GM23248 (cell line): ENCODE measurements around the gene LRRC70. TPM values are rescaled to one million over a fixed set of nuclear protein-coding genes. Genes with fewer than 3 reads are reported as not detected.

Experiments
- DNase-seq: peaks from one replicate; pipeline ENCODE4 v3.0.0-alpha.2; 2015
- H2AFZ ChIP-seq: fragments of 200-600 bp; sonication (generic); 2 replicates; pipeline ENCODE4 v1.6.1; 2016; ENCODE audit warnings: antibody characterized with exemption
- H3F3A ChIP-seq: fragments of 200-600 bp; sonication (generic); 2 replicates; pipeline ENCODE4 v1.6.1; 2016; ENCODE audit warnings: mild to moderate bottlenecking, antibody characterized with exemption, mixed run types; ENCODE audit not compliant: insufficient read depth
- H3K27ac ChIP-seq: fragments of 200-600 bp; sonication (generic); 2 replicates; pipeline ENCODE4 v1.5.1; 2016; ENCODE audit warnings: mild to moderate bottlenecking
- H3K27me3 ChIP-seq: fragments of 200-600 bp; sonication (generic); replicated peaks from 2 replicates; pipeline ENCODE4 v1.6.1; 2016; ENCODE audit warnings: mild to moderate bottlenecking; ENCODE audit not compliant: insufficient read depth
- H3K36me3 ChIP-seq: fragments of 200-600 bp; sonication (generic); 2 replicates; pipeline ENCODE4 v1.6.1; 2016; ENCODE audit warnings: low read depth, mild to moderate bottlenecking
- H3K4me1 ChIP-seq: fragments of 200-600 bp; sonication (generic); 2 replicates; pipeline ENCODE4 v1.6.1; 2016; ENCODE audit warnings: mild to moderate bottlenecking; ENCODE audit not compliant: insufficient read depth
- H3K4me2 ChIP-seq: fragments of 200-600 bp; sonication (generic); one replicate; pipeline ENCODE4 v1.6.1; 2016; ENCODE audit warnings: mild to moderate bottlenecking; ENCODE audit not compliant: unreplicated experiment
- H3K4me3 ChIP-seq: fragments of 200-600 bp; sonication (generic); 2 replicates; pipeline ENCODE4 v1.5.1; 2016; ENCODE audit warnings: mild to moderate bottlenecking
- H3K79me2 ChIP-seq: fragments of 200-600 bp; sonication (generic); 2 replicates; pipeline ENCODE4 v1.6.1; 2016; ENCODE audit warnings: mild to moderate bottlenecking; ENCODE audit not compliant: insufficient read depth
- H3K9ac ChIP-seq: fragments of 200-600 bp; sonication (generic); 2 replicates; pipeline ENCODE4 v1.6.1; 2016; ENCODE audit warnings: mild to moderate bottlenecking
- H3K9me2 ChIP-seq: fragments of 200-600 bp; sonication (generic); 2 replicates; pipeline ENCODE4 v1.6.1; 2016; ENCODE audit warnings: mixed run types, mild to moderate bottlenecking, moderate library complexity; ENCODE audit not compliant: insufficient read depth
- H3K9me3 ChIP-seq: fragments of 200-600 bp; sonication (generic); one replicate; pipeline ENCODE4 v1.6.1; 2017; ENCODE audit warnings: low read depth
- H4K20me1 ChIP-seq: fragments of 200-600 bp; sonication (generic); 2 replicates; pipeline ENCODE4 v1.6.0; 2016; ENCODE audit not compliant: insufficient read depth
- EZH2 ChIP-seq: fragments of 200-600 bp; sonication (generic); IDR thresholded peaks from 2 replicates; pipeline ENCODE4 v1.6.1; 2018; ENCODE audit warnings: antibody characterized with exemption, mild to moderate bottlenecking; ENCODE audit not compliant: insufficient read depth, poor library complexity, severe bottlenecking
- EZH2phosphoT487 ChIP-seq: fragments of 200-600 bp; sonication (generic); IDR thresholded peaks from 2 replicates; pipeline ENCODE4 v1.6.1; 2018; ENCODE audit warnings: antibody characterized with exemption, moderate library complexity, mild to moderate bottlenecking, low read depth; ENCODE audit not compliant: insufficient read depth
- WGBS, 2 experiments: methylation state at CpG; one replicate each; pipeline ENCODE4 v1.1.6; 2015 to 2017; ENCODE audit warnings: low lambda C conversion rate in 2 of 2, low coverage in 1 of 2; ENCODE audit errors: missing lambda C conversion rate in 2 of 2; 5-methylcytosine and 5-hydroxymethylcytosine counted together
- in situ Hi-C: fragments of 300-500 bp; cut with MboI; formaldehyde crosslinking; loops from 2 replicates; pipeline ENCODE4 v1.15.0; 2020
- polyA plus RNA-seq: library from polyadenylated mRNA; unstranded; fragments of >200 nt; fragmentation: Nextera tagmentation; extraction: Ambion mirVana; gene quantifications from 2 replicates; pipeline ENCODE4 v1.2.1, GENCODE V29; 2016
- total RNA-seq: library from RNA; depleted of rRNA; stranded (reverse); fragments of >200 nt; shearing (Covaris generic); gene quantifications from 2 replicates; pipeline ENCODE4 v1.2.3, GENCODE V29; 2014

The LRRC70 gene
- total and polyA plus RNA-seq, 2 experiments from 2014 or later: 0.26 to 1.1 TPM

- Histone ChIP-seq H4K20me1 (no peaks in the 10 kb centered on the region), H3K9ac (no peak overlapping the region), H3K27me3 (no peaks in the 10 kb centered on the region), H3K4me1 (0 out of 2 replicates have a peak, but pooled peaks cover 4% of the 10 kb centered on the region), H3K9me2 (no peaks in the 10 kb centered on the region), H3K36me3 (no peaks in the 10 kb centered on the region), H3F3A (no peaks in the 10 kb centered on the region), H2AFZ (no peak overlapping the region), H3K4me3 (no peak overlapping the region), H3K27ac (no peak overlapping the region), H3K4me2 (no peak overlapping the region), H3K79me2 (no peaks in the 10 kb centered on the region), H3K9me3 (no peaks in the 10 kb centered on the region)
- DNase-seq: no peak
- in situ Hi-C loops: no loop called here
- TF ChIP-seq EZH2: no peak
- no peak for TF ChIP-seq EZH2phosphoT487
- 73 to 83% methylated on average over 3 of the region's 3 CpGs for WGBS, 2 experiments
Observed at GRCh38 chr5:62600560-62601252, 22.1 kb downstream of the LRRC70 start.

- Histone ChIP-seq H3K9me3 (no peaks in the 10 kb centered on the region), H3K9me2 (no peaks in the 10 kb centered on the region), H3K9ac (no peak overlapping the region), H3K79me2 (no peaks in the 10 kb centered on the region), H3K36me3 (no peaks in the 10 kb centered on the region), H3K4me2 (no peak overlapping the region), H3F3A (no peaks in the 10 kb centered on the region), H3K27ac (no peak overlapping the region), H3K27me3 (no peaks in the 10 kb centered on the region), H3K4me1 (no peaks in the 10 kb centered on the region), H3K4me3 (no peak overlapping the region), H2AFZ (no peak overlapping the region), H4K20me1 (no peaks in the 10 kb centered on the region)
- TF ChIP-seq EZH2phosphoT487 (no peak), EZH2 (no peak)
- in situ Hi-C loops: no loop called here
- 98 to 99% methylated on average over 5 of the region's 5 CpGs for WGBS, 2 experiments
- DNase-seq: no peak
Observed at GRCh38 chr5:62603934-62604333, 25.3 kb downstream of the LRRC70 start.

GRCh38 chr5:62605638-62606037, 27.0 kb downstream of the LRRC70 start:
- Histone ChIP-seq H3K36me3 (no peaks in the 10 kb centered on the region), H3K9ac (no peak overlapping the region), H4K20me1 (no peaks in the 10 kb centered on the region), H3K79me2 (no peaks in the 10 kb centered on the region), H3K27ac (no peak overlapping the region), H3K4me3 (no peak overlapping the region), H3K4me2 (no peak overlapping the region), H3K9me3 (no peaks in the 10 kb centered on the region), H3K4me1 (no peaks in the 10 kb centered on the region), H2AFZ (no peak overlapping the region), H3K9me2 (no peaks in the 10 kb centered on the region), H3K27me3 (no peaks in the 10 kb centered on the region), H3F3A (no peaks in the 10 kb centered on the region)
- no peak for DNase-seq
- TF ChIP-seq EZH2phosphoT487 (no peak), EZH2 (no peak)
- in situ Hi-C loops: no loop called here
- 96 to 99% methylated on average over 4 of the region's 4 CpGs for WGBS, 2 experiments

GRCh38 chr5:62606878-62607277, 28.3 kb downstream of the LRRC70 start:
- TF ChIP-seq EZH2phosphoT487: no peak
- TF ChIP-seq EZH2: no peak
- 100% methylated on average over 1 of the region's 1 CpG for WGBS, 2 experiments
- no peak for DNase-seq

More at GRCh38 chr5:62606878-62607277, 28.3 kb downstream of the LRRC70 start:
- Histone ChIP-seq H3K79me2 (no peaks in the 10 kb centered on the region), H2AFZ (no peak overlapping the region), H3K4me1 (no peaks in the 10 kb centered on the region), H4K20me1 (no peaks in the 10 kb centered on the region), H3K36me3 (no peaks in the 10 kb centered on the region), H3K9ac (no peak overlapping the region), H3K9me3 (no peaks in the 10 kb centered on the region), H3F3A (no peaks in the 10 kb centered on the region), H3K9me2 (no peaks in the 10 kb centered on the region), H3K4me3 (no peak overlapping the region), H3K27me3 (no peaks in the 10 kb centered on the region), H3K27ac (no peak overlapping the region), H3K4me2 (no peak overlapping the region)
- in situ Hi-C loops: no loop called here
